Activated T-cell treated with anti-CD3 and anti-CD28 coated beads for 1 hour (primary cell): ENCODE data around the gene ALOX5.

ENCODE experiments used
- DNase-seq: peaks from one replicate; pipeline ENCODE4 v3.0.0-alpha.2; 2020; ENCODE audit warnings: low read depth

The ALOX5 gene

DNA sequence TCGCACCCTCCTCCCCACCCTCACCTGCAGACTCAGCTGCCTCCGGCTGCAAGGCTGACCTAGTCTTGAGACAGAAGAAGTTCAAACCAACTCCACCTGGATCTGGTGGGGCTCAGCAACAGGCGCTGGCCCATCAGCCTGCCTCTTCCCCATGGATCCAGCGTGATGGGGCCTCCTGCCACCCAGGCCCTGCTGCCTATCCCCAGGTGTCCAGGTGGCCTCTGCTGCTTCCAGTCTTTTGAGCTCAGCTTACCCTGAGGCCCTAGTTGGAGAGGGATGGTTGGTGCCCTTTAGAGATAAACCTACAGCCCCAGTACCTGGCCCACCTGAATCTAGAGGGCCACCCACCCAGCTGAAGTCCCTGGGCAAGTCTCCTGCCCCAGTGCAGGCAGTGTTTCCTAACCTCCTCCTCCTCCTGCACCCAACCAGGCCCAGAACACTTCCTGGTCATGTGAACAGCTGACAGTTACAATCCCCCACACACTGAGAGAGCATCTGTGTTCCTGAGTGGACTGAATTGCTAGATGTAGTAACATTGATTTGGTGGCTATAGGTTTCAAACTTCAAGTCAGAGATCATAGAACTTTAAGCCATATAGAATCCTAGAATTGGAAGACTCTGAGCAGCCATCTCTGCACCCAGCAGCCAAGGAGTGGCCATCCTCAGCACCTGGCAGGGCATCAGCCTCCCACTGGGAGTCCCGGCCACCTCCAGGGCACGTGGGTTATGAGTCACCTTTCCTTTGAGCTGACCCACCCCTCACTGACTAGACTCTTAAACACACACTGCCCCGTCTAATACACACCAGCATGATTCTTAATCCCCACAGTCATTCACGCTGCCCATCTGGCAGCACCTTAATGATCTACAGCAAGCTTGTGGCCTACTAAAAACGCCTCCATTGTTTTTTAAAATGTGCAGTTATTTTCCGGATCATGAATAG, 51.9 kb downstream of the ALOX5 start:
- no peak for DNase-seq

DNA sequence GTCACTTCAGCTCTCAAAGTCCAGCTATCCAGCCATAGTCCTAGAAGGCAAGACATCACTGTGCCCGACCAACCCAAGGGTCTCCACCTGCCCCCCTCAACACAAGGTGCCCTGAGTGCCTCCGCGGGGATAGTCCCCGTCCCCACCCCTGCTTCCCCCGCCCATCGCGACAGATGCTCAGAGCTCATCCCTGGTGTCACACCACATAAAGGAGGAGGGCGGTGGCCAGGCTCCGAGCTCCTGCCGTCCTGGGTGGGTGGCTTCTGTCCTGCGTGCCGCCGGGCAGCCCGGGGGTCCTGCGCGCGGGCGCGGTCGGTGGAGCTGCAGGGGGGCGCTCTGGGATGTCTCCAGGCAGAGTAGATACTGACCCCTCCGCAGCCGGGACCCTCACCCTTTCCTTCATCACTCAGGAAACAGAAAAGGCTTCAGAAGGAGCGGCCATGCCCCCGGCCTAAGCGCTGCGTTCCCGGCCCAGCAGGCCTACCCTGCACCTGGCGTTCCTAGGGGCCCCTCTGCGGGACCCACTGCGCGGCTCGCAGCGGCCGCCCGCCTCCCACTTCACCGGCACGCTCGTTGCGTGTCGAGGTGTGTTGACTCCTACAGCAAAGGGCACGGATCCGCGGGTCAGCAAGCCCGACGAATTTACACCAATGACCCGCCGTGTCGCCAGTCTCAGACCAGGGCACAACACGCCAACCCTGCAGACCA, 53.4 kb downstream of the ALOX5 start:
- no peak for DNase-seq

DNA sequence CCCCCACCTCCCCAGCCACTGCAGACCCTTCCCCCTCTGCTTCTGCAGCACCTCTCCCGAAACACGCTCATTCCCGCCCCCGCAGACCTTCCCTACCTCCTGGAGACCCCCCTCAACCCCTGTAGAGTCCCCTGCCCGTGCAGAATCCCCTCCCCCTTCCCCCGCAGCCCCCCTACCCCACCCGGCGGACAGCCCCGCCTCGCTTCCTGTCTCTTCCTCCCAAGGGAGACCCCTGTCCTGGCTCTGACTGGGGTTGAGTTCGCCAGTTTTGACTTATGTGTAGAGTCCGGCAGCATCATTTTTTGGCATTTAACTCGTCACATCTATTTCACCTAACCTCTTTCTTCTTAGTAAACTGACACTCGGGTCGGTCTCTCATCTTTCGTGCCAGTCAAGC, 54.0 kb downstream of the ALOX5 start:
- no peak for DNase-seq

DNA sequence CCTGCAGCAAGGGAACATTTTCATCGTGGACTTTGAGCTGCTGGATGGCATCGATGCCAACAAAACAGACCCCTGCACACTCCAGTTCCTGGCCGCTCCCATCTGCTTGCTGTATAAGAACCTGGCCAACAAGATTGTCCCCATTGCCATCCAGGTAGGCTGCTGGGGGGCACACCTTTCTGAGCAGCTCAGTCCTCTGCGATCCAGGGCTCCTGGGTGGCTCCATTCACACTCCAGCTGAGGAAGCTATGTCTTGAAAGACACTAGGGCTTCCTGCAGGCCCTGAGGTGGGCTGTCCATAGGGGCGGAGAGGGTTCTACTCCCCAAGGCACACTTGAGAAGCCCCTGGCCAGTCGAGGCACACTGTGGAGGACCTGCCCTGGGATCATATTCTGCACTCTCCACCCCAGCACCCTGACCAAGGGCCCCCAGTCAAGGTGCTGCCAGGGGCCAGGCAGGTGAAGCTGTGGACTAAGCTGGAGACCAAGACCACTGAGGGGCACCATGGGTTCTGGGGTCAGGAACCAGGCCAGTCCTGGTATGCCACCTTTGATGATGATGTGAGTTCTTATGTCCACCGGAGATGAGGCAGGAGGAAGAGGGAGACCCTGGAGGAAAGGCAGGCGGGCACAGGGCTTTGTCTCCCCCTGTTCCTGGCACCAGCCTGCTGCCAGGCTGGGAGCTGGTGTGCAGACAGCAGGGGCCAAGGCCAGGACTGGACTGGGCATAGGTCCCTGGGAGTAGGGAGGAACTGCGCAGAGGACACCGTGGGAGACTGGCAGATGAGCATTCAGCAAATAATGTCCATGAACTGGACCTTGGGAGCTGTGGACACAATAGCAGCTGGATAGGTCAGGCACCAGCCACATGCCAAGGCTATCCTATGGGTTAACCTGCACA, 54.8 kb downstream of the ALOX5 start:
- DNase-seq: no peak

DNA sequence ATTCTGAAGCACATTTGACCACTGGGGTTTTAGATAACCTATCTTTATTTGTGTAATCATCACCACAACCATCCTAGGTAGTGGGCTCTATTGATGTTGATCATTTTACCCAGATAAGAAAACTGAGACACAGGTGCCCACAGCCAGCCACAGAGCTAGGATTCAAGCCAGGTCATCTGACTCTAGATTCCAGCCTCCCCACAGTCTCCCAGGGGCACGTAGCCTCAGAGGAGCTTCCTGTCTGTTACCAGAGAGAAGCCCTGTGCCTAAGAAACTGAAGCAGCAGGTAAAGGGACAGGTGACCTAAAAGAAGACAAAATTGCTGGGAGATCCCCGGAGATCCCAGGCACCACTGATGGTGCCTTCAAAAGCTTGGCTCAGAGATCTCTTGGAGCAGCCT, 55.8 kb downstream of the ALOX5 start:
- DNase-seq: no peak

DNA sequence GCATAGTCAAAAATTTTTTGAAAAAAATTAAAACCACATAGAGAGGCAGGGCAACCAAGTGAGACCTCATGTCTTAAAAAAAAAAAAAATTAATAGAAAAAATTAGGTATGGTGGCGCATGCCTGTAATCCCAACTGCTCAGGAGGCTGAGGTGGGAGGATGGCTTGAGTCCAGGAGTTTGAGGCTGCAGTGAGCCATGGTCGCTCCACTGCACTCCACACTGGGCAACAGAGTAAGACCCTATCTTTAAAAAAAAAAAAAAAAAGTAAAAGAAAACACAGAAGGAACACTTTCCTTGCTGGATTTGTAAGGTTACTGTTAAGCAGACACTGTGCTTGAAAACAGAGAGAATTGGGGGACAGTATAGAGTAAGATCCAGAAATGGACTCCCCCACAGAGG, 58.1 kb downstream of the ALOX5 start:
- no peak for DNase-seq

DNA sequence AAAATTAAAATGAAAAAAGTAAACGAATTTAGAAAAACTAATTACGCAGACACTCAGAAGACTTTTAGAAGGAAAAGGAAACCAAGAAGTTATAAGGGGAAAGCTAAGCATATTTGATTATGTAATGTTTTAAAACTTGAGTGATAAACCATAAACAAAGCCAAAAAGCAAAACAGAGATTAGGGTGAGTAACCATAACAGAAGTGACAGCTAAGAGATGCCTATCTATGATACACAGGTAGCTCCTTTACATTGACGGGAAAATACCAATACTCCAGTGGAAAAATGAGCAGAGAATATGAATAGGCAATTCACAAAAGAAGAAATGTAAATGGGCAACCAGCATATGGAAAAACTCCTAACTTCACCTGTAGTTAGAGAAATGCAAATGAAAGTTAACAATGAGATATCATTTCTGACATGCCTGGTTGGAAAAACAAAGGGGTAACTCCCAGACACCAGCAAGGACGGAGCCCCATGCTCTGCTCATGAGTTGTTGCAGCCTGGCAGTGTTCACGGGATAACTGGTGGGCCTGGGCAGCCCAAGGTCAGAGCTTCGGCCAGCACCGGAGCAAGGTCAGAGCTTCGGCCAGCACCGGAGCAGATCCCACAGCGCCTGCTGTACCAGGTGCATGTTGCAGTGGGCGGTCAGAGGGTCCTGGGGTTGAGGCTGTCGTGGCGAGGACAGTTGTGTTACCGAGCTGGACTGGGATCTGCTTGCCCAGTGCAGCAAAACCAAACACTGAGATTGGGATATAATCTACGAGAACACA, 58.9 kb downstream of the ALOX5 start:
- no peak for DNase-seq

DNA sequence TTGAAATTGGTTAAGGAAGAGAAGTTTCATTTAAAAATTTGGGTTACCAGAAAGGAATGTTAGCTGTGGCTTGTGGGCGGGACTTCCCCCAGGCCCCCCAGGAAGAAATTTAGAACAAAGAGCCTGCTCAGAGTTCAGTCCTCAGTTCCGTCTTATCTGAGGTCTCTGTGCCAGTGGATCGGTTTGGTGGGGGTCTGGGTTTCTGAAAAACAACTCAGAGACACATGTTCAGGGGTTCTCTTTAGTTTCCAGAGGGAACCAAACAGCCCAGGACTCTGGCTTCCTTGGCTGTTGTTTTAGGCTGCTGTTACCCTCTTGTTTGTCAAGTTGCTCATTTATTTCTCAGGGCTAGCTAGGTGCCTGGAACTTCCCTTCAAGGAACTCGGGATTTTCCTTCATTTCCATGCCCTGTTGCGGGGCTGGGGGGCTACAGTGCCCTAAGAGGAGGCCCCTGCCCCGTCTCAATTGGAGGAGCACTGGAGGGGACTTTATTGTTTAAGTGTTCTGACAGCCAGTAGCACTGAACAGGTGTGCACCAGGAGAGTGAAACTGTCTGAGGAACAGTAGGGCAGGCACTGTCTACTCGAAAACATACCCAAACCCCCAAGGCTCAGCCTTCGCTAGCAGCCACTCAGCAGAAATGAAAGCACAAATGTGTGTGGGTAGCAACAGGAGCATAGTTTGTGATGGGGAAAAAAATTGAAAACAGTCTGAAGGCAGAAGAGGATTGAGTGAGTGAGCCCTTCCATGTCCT, 59.9 kb downstream of the ALOX5 start:
- no peak for DNase-seq

DNA sequence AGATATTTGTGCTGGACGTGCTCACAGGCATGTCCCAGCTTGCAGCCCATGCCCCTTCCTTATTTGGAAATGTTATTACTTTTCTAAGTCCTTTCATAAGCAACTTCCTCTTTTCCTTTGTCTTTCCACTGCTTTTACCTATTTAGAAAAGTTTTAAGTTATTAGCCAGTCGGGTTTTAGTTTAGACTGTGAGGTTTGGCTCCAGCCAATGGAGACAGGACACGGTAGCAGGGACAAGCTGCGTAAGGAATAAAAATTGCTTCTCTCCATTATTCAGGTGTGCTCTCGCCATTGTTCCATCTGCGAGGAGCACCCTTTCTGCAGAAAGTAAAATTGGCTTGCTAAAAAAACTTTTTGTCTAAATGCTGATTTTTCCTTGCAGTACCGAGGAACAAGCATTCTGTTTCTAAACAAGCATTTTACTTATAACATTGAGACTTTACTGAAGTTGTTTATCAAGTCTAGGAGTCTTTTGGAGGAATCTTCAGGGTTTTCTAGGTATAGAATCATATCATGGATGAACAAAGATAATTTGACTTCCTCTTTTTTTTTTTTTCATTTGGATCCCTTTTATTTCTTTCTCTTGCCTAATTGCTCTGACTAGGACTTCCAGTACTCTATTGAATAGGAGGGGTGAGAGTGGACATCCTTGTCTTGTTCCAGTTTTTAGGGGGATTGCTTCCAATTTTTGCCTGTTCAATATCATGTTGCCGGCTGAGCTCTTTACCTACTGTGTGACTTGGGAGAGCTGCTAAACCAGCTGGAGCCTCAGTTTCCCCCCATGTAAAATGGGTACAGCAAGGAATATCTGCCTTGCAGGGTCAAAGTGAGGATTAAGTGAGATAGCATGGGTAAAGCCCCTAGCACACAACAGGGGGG, 63.8 kb downstream of the ALOX5 start:
- DNase-seq: no peak

DNA sequence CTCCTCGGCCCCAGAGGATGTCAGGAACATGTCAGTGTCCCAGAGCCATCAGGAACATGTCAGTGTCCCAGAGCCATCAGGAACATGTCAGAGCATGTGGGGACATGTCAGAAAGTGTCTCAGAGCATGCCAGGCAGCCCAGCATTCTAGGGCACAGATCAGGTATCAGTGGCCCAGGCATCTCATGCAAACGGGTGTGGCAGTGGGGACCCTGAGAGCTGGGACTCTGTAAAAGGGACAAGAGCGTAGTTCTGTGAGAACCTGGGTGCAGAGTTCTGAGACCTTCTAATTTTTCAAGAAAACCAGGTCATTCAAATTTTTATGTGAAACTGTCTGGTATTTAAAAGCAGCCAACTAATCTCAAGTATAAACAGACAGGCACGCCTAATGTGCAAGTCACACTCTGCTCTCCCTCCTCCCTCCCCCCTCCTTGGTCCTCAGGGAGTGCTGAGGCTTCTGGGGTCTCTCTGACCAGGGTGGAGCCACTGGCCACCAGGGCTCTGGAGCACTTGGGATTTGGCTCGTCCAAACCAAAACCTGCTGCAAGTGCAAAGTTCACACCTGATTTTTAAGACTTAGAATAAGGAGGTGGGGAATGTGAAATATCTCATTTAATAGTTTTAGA, 64.6 kb downstream of the ALOX5 start:
- DNase-seq: no peak

DNA sequence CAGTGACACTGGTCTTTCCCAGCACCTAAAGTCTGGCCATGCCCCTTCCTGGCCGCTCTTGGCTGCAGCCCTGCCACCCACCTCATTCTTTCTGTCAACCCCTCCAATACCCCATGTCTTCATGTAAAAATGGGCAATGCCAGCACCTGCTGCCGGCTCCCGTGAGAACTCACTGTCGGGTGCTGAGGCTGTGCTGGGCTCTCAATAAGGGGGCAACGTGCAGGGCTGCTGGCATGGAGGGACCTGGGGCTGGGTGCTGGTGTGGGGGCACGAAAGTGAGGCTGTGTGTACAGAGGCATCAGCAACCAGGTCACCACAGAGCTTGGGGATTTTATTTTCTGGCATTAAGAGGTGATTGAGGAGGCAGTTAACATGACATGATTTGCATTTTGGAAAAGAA, 65.3 kb downstream of the ALOX5 start:
- no peak for DNase-seq

DNA sequence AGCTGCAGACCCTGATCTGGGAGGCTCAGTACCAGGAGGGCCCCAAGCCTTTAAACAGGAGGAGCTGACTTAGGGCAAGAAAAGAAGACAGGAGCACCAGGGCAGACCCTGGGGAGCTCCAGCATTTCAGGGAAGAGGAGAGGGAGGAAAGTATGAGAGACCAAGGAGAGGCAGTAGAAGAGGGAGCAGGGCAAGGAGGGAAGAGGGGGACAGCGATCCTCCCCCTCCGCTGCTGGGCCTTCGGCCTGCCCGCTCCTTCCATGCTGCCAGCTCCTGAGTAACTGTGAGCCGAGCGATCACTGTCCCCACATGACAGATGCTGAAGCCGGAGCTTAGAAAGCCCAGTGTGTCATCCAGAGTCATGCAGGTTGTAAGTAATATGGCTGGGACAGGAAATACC, 65.9 kb downstream of the ALOX5 start:
- DNase-seq: no peak

DNA sequence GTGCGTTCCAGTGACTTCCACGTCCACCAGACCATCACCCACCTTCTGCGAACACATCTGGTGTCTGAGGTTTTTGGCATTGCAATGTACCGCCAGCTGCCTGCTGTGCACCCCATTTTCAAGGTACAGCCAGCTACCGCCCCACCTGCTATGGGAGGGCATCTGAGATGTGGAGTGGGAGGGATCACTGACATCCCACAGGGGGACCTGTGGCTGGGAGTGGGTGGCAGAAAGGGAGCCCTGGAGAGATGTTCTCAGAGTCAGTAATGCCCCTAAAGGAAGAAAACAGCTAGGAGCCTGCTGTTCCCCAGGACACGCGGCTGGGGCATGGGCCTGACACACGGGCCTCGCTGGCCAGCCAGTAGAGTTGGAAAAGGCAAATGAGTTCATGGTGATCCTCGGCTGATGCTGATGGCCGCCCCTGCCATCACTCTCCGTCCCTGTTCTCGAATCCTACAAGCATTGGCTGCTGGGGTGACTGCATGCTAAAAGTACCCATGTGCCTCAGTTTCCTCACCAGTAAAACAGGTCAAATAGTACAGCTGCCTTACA, 66.6 kb downstream of the ALOX5 start:
- DNase-seq: no peak

DNA sequence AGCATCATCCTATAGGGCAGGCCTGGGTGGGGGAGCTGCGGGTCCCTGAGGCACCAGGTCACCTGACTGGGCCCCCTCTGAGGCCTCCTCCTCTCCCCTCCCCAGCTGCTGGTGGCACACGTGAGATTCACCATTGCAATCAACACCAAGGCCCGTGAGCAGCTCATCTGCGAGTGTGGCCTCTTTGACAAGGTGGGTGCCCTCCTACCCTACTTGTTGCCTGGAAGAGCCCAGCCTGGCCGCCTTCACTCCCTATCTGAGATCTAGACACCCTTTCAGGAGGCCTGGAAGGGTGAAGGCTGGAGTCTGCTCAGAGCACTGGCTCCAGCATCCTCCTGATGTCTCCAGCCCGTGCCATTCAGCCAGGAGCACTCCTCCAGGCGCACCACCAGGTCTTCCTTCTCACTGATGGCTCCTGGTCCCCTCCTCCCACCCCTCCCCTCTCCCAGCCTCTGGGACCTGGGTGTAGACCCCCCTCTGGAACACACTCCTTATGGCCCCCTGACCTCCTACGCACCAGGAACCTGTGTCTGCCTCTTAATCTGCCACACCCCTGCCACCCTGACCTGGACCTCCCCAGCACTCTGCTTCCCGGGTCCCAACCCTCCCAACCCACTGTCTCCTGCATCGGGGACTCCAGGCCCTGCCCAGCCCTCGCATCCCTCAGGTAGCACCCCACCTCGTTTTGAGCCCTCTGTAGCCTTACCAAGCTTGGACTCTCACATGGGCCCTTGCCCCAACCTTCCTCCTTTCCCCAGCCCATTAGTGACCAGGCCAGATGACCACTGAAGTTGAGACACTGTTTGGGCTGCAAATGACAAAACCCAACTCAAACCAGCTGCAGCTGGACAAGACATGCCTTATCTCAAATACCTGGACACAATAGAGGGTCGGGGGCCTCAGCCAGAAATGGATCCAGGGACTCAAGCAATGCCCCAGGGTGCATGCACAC, 67.5 kb downstream of the ALOX5 start:
- no peak for DNase-seq

DNA sequence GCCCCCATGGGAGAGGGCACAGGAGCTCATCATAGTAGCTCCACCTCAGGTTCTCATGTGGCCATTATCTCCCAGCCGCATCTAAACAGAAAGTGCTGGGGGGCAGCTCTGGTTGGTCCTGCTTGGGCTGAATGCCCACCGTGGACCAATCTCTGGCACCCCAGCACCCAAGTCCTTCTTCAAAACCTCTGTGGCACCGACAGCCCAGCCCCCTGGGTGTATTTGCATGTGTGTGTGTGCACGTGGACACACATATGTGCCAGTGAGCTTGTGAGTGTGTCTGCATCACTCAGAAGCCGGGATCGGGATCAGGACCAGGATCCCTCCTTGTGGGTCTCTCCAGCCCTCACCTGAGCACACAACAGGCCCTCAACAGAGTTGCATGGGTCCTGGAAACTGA, 68.2 kb downstream of the ALOX5 start:
- DNase-seq: no peak

DNA sequence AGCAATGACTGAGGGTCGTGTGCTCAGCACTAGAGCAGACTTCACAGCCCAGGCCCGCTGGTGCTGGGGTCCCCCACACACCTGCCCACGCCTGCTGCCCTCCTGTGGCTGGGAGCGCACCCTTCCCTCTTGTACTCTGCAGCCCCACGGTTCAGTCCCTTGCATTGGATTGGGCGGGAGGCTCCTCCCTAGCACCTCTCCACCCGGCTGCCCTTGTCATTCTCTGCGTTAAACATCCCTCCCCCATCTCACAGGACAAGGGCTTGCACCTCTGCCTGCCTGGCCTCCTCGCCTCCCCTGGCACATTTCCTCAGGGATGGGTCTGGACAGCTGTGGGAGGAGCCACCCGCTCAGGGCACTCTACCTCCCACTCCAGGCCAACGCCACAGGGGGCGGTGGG, 68.6 kb downstream of the ALOX5 start:
- no peak for DNase-seq

DNA sequence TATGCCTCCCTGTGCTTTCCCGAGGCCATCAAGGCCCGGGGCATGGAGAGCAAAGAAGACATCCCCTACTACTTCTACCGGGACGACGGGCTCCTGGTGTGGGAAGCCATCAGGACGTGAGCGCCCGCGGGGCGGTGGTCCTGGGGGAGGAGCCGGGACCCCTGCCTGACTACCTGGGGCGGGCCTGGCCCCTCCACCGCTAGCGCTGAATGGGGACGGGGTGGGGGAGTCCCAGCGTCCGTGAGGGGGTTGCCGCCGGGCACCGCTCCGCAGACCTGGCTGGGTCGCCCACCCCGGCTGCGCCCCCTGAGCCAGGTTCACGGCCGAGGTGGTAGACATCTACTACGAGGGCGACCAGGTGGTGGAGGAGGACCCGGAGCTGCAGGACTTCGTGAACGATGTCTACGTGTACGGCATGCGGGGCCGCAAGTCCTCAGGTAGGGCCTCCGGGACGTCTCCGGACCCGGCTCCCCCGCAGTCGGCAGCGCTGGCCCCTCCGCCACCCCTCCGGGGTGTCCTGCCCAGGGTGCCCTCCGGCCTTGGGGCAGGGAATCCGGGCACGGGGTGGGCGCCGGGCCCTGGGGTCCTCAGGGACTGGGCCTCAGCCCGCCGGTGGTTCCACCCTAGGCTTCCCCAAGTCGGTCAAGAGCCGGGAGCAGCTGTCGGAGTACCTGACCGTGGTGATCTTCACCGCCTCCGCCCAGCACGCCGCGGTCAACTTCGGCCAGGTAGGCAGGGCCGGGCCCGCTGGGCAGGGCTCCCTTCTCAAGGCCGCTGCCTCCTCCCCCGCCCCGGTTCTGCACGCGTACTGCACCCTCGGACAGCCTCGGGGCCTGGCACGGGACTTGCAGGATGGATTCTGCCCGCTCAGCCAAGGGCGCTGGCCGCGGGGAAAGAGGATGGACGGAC, 69.3 kb downstream of the ALOX5 start:
- no peak for DNase-seq
